ENCODE measurements around the gene TMEM259.
"Not testable (repeated sequence)": the region's sequence is repeated elsewhere in the genome, so short reads cannot be mapped to it uniquely, and the experiment has no call there.

The TMEM259 gene

GRCh38 chr19:1026783-1027649, 6.1 kb upstream of the TMEM259 start:
- no peaks in the 10 kb centered on the region for H3K27me3 ChIP-seq (ENCODE audit: low read length)
- peaks cover 42% of the 10 kb centered on the region for H3K79me2 ChIP-seq (ENCODE audit: insufficient read depth, low read length)
- H4K20me1 ChIP-seq (ENCODE audit: low read depth, low read length), result no peaks in the 10 kb centered on the region
- no peaks in the 10 kb centered on the region for H3K9me2 ChIP-seq (replicated peaks; ENCODE audit: insufficient read depth, low read length)
- H3K9ac ChIP-seq (ENCODE audit: low read length), result peak overlapping the region; percentile 95
- TF ChIP-seq CTCF (IDR thresholded peaks at IDR 0.05; ENCODE audit: insufficient read depth, low read length, poor library complexity, severe bottlenecking) (no peak), EZH2phosphoT487 (conservative IDR thresholded peaks at IDR 0.05; ENCODE audit: low read length) (no peak)
- no peaks in the 10 kb centered on the region for H3K36me3 ChIP-seq (ENCODE audit: low read length)
- no peaks in the 10 kb centered on the region for H3K9me3 ChIP-seq (ENCODE audit: insufficient read depth, low read length)
- no peak overlapping the region for H2AFZ ChIP-seq (ENCODE audit: low read depth, low read length, severe bottlenecking)
- peak overlapping the region; percentile 74 for H3K4me3 ChIP-seq (ENCODE audit: insufficient read depth, low read length, poor library complexity, severe bottlenecking)
- H3K27ac ChIP-seq (ENCODE audit: low read depth, low read length), result peak overlapping the region; percentile 86
- H3K4me2 ChIP-seq (ENCODE audit: low read depth, low read length, poor library complexity, severe bottlenecking), result peak overlapping the region; percentile 92
- peaks cover 19% of the 10 kb centered on the region for H3F3A ChIP-seq (ENCODE audit: insufficient read depth)

- H2AFZ ChIP-seq (ENCODE audit: low read depth, low read length, severe bottlenecking), result peak within 1 kb of the TSS; percentile 96
Measured at GRCh38 chr19:1025960-1026782, 5.2 kb upstream of the TMEM259 start, which contains the start of gene CNN2. Gene CNN2 (plus strand): TSS chr19:1026608. CDS start chr19:1026662, 54 bp downstream.

GRCh38 chr19:1025080-1025479, 4.2 kb upstream of the TMEM259 start:
- H3K79me2 ChIP-seq (ENCODE audit: insufficient read depth, low read length), result peaks cover 42% of the 10 kb centered on the region
- H3K27ac ChIP-seq (ENCODE audit: low read depth, low read length); H3K4me2 ChIP-seq (ENCODE audit: low read depth, low read length, poor library complexity, severe bottlenecking); H2AFZ ChIP-seq (ENCODE audit: low read depth, low read length, severe bottlenecking); H3K9ac ChIP-seq (ENCODE audit: low read length); H4K20me1 ChIP-seq (ENCODE audit: low read depth, low read length); H3K9me2 ChIP-seq (replicated peaks; ENCODE audit: insufficient read depth, low read length); H3K27me3 ChIP-seq (ENCODE audit: low read length); H3K9me3 ChIP-seq (ENCODE audit: insufficient read depth, low read length); H3K4me3 ChIP-seq (ENCODE audit: insufficient read depth, low read length, poor library complexity, severe bottlenecking); H3K36me3 ChIP-seq (ENCODE audit: low read length): not testable (repeated sequence)
- peaks cover 19% of the 10 kb centered on the region for H3F3A ChIP-seq (ENCODE audit: insufficient read depth)

More at GRCh38 chr19:1025960-1026782, 5.2 kb upstream of the TMEM259 start, which contains the start of gene CNN2:
- Histone ChIP-seq H3K9ac (ENCODE audit: low read length) (peak within 1 kb of the TSS; percentile 95), H3F3A (ENCODE audit: insufficient read depth) (peaks cover 19% of the 10 kb centered on the region), H3K79me2 (ENCODE audit: insufficient read depth, low read length) (peaks cover 42% of the 10 kb centered on the region), H3K27ac (ENCODE audit: low read depth, low read length) (peak within 1 kb of the TSS; percentile 86), H3K4me3 (ENCODE audit: insufficient read depth, low read length, poor library complexity, severe bottlenecking) (peak within 1 kb of the TSS; percentile 74), H3K4me2 (ENCODE audit: low read depth, low read length, poor library complexity, severe bottlenecking) (peak within 1 kb of the TSS; percentile 92), H4K20me1 (ENCODE audit: low read depth, low read length) (no peaks in the 10 kb centered on the region), H3K36me3 (ENCODE audit: low read length) (no peaks in the 10 kb centered on the region), H3K9me2 (replicated peaks; ENCODE audit: insufficient read depth, low read length) (no peaks in the 10 kb centered on the region), H3K27me3 (ENCODE audit: low read length) (no peaks in the 10 kb centered on the region), H3K9me3 (ENCODE audit: insufficient read depth, low read length) (no peaks in the 10 kb centered on the region)
- no peak for TF ChIP-seq EZH2phosphoT487 (conservative IDR thresholded peaks at IDR 0.05; ENCODE audit: low read length)
- TF ChIP-seq CTCF (IDR thresholded peaks at IDR 0.05; ENCODE audit: insufficient read depth, low read length, poor library complexity, severe bottlenecking), result no peak

GRCh38 chr19:1023883-1024188, 2.9 kb upstream of the TMEM259 start:
- H3K36me3 ChIP-seq (ENCODE audit: low read length), result not testable (repeated sequence)

More at GRCh38 chr19:1023883-1024188, 2.9 kb upstream of the TMEM259 start:
- not testable (repeated sequence) for H2AFZ ChIP-seq (ENCODE audit: low read depth, low read length, severe bottlenecking); H3K4me3 ChIP-seq (ENCODE audit: insufficient read depth, low read length, poor library complexity, severe bottlenecking); H3K4me2 ChIP-seq (ENCODE audit: low read depth, low read length, poor library complexity, severe bottlenecking); H3K27me3 ChIP-seq (ENCODE audit: low read length); H3K9me3 ChIP-seq (ENCODE audit: insufficient read depth, low read length); H3K27ac ChIP-seq (ENCODE audit: low read depth, low read length); H3K9me2 ChIP-seq (replicated peaks; ENCODE audit: insufficient read depth, low read length); H4K20me1 ChIP-seq (ENCODE audit: low read depth, low read length); H3K9ac ChIP-seq (ENCODE audit: low read length)
- peaks cover 19% of the 10 kb centered on the region for H3F3A ChIP-seq (ENCODE audit: insufficient read depth)
- H3K79me2 ChIP-seq (ENCODE audit: insufficient read depth, low read length), result peaks cover 42% of the 10 kb centered on the region
